ENCODE results near the gene RSPH3.
"Not testable (repeated sequence)": the region's sequence is repeated elsewhere in the genome, so short reads cannot be mapped to it uniquely, and the experiment has no call there.

Gene RSPH3, protein sequence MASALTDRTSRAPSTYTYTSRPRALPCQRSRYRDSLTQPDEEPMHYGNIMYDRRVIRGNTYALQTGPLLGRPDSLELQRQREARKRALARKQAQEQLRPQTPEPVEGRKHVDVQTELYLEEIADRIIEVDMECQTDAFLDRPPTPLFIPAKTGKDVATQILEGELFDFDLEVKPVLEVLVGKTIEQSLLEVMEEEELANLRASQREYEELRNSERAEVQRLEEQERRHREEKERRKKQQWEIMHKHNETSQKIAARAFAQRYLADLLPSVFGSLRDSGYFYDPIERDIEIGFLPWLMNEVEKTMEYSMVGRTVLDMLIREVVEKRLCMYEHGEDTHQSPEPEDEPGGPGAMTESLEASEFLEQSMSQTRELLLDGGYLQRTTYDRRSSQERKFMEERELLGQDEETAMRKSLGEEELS

DNA sequence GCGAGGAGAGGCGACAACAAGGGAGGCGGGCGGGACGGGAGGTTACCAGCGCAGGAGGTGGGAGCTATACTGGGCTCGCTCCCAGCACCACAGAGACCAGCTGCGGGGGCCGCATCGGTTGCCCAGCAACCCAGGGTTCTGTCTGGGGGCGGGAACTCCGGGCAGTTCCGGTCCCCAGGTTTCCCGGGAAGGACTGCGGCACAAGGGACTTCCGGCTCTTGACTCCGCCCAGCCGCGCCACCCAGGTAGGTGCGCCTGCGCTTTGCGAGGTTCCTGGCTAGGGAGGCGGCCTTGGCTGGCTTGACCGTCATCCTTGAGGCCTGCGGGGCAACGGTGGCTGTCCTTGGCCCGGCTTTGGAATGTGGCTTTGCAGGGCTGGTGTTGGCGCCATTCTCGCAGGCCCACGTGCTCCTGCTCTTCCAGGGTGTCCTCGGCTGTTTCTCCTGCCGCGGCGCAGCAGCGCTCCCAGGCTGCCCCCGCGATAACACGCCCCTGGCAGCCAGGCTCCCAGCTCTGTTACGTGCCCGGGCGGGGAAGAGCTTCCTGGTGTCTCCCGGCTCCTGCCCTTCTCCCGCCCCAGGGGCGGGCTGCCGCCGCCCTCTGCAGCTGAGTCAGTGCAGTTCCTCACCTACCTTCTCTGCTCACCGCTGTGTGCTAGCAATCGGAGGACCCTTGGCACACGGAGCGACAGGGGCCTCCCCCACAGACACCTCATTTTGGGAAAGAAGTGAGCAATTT, at the start of gene RSPH3:
Gene RSPH3 (minus strand): TSS at position 537 of the 738 bp plus-strand sequence. CDS start 652 bp downstream, outside the sequence.
- peak; percentile 83 for DNase-seq (ENCODE audit: low read depth)

DNA sequence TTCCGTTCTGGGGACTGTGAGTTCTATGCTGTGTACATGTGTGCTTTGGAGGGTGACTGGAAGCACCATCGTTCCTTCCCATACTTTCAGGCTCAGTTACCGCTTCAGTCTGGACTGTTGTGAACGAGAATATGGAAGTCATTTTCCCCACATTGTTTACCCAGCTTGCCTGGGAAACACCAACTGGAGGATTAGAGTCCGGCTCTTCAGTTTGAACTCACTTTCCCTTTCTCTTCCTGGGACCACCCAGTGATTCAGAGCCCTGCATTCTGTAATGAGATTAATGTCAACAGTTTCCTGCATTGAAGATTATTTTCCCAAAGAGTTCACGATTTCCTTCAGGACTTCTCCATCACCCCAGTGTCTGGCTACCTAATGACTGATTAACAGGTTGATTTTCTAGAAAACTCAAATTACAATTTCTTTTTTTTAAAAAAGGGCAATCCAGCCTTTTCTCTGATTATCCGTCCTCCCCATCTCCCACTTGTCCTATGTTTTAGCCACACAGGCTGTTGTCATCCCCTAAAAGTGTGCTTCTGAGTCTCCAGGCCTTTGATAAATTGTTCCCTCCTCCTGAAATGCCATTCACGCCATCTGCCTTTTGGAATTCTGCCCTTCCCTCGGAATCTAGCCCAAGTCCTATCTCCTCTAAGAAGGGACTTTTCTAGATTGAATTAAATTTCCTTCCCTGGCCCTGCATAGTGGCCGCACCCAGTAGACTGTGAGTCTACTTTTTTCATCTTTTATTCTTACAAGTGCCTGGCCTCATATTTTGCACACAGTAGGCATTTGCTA, 48.1 kb upstream of the RSPH3 start:
- no peak for DNase-seq (ENCODE audit: low read depth)

DNA sequence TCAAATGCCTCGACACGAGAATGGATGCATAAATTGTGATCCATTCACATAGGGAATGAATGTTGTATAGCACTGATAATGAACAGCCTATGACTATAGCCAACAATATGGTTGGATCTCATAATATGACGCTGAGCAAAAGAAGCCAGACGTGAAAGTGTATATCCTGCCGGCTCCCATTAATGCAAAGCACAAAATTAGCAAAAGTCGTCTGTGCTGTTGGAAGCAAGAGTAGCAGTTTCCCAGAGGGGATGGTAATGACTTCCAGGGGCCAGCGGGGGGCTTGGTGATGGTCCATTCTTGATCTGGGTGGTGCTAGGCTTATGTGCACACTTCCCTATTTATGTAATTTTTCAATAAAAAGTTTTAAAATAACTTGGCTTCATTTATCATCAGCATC, 45.8 kb upstream of the RSPH3 start:
- DNase-seq (ENCODE audit: low read depth) = no peak

DNA sequence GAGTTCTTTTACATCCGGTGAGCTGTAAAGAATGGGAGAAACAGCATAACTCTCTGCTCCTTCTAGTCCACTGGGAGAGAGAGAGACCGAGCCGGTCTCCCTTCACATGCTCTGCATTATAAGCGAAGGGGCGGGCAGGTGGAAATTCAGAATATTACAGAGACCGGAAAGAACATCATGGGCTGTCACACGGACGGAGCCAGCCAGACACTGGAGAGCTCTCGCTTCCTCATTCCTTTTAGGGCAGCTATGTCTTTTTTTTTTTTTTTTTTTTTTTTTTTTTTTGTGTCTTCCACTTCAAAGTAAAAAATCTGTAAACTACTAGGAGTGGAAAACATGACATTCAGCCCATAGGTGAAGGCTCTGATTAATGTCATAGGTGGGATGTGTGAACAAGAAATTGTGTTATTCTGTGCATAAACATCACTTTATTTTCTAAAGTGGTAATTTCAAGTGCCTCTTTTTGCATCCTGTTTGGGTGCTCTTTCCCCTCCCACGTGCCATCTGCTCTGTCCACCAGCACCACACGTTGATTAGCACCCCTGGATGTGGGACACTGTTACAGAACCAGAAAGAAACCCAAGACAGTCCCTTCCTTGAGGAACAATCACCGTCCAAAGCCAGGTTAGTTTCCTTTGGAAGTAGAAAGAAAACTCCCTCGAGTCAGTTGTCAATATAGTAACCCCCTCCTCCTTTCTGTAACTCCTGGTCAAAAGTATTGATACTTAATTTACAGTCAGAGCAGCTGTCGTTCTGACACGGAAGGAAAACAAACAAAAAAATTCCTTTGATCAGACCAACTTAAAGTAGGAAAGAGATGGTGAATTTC, 45.1 kb upstream of the RSPH3 start, which contains the start of gene TAGAP:
Gene TAGAP (minus strand): TSS at position 93 of the 829 bp plus-strand sequence. CDS start 845 bp downstream, outside the sequence.
- DNase-seq (ENCODE audit: low read depth) = peak; percentile 54

DNA sequence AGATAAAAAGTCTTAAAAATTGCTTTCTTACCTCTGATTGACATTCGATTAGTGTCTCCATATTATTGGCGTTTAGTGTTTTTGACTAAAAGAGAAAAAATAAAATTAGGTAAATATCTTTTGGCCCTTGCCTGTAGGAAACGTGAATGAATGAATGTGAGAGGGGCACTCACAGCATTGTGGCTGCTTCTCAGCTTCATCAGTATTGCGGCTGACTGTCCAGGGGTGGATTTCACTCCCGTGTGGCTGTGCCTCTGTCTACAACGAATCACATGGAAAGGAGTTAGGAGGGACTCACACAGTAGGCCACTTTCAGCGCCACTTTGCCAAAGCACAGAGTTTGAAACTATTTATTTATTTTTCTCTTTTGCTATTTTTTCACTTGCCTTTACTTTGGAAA, 43.9 kb upstream of the RSPH3 start:
- no peak for DNase-seq (ENCODE audit: low read depth)

DNA sequence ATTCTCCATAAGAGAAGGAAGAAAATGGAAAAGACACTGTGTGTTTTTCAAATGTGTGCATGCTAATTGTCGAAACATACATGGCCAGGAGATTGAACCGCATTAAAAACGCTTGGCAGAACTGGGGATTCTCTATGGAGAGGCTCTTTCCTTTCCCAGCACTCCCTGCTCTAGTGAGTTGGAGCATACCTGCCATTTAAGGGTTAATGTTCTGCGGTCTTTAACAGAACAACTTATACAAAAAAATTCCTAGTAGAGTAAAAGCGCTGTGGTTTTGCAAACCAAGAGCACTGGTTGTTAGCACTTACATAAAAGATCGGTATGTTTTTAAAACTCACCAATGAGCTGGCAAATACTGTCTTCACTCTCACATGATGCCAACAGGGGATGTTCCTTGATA, 43.2 kb upstream of the RSPH3 start:
- DNase-seq (ENCODE audit: low read depth) = no peak

DNA sequence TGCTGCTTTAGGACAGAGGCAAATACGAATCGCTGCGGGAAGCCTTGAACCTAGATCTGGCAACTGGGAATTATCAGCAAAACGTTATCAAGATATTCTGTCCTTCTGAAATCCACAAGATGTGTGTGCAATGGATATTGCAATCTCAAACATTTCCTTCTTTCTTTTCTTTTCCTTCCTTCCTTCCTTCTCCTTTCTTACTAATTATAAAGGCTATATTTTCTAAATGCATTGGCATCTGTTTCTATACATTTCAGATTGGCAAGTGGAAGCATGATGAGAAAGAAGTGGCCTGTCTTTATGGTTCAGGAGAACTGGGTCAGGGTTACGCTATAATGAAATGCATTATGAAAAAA, 42.8 kb upstream of the RSPH3 start:
- DNase-seq (ENCODE audit: low read depth) = no peak

DNA sequence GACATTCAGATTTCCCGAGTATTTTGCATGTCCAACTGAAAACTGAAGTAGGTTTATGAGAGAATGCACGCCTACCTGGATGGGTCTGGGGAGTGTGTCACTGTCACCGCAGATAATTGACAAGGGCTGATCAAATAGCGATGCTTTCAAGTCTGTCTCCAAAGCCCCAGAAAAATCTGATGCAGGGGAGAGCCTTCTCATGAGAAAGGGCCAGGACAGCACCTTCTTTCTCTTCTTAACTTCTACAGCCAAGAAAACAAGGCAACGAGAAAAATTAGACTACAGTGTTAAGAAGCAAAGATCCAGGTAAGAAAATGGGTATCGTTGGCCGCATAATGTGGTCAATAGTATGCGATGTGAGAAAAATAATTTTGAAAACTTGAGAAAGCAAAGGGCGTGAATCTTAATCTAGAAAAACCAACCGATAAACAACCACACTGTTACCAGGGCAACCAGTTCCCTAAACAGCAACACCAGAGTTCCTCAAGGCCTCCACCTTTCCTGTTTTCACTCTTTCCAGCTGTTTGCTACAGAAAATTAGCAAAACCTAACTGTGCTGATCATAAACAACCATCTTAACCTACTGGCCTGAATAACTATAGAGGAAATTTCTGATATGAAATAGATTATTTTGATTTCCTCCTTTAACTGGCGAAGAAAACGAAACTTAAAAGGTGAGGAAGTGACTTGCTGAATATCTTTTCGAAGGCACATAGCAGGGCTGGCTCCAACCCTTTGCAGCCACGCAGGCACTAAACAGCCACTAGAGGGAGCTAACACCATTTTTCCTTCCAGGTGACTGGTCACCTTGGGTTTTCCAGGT, 42.2 kb upstream of the RSPH3 start:
- DNase-seq (ENCODE audit: low read depth) = no peak

DNA sequence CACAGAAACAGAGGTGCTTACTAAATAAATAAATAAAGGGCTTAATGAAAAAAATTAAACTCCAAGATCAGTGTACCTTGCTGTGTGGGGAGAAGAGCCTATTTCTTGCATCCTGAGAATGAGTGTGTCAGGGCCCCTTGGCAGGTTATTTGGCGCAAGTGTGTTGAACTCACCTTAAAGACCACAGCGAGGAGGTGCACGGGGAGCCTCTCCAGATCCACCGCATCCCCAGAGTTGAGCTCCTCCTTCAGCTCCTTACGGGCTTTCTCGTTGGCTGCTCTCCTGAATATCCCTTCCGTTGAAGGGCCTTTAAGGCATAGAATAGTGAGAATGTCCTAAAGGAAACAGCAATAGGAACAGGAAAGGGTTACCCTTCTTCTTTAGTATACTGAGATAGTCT, 41.2 kb upstream of the RSPH3 start:
- DNase-seq (ENCODE audit: low read depth) = no peak

DNA sequence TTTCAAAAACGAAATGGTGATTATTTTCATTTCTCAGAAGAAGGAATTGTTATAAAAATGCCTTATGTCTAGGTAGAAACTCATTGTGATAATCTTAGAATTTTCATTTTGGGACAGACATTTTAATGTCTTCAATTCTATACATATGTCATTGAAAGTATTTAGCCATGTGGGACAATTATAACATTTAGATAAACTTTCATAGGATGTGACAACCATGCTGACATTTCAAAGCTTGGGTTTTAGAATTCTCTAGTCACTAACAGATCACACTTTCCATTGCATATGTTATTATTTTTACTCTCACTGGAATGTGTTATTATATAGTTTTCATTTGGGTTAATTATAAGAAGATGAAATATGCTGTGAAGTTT, 39.9 kb upstream of the RSPH3 start:
- DNase-seq (ENCODE audit: low read depth) = no peak

DNA sequence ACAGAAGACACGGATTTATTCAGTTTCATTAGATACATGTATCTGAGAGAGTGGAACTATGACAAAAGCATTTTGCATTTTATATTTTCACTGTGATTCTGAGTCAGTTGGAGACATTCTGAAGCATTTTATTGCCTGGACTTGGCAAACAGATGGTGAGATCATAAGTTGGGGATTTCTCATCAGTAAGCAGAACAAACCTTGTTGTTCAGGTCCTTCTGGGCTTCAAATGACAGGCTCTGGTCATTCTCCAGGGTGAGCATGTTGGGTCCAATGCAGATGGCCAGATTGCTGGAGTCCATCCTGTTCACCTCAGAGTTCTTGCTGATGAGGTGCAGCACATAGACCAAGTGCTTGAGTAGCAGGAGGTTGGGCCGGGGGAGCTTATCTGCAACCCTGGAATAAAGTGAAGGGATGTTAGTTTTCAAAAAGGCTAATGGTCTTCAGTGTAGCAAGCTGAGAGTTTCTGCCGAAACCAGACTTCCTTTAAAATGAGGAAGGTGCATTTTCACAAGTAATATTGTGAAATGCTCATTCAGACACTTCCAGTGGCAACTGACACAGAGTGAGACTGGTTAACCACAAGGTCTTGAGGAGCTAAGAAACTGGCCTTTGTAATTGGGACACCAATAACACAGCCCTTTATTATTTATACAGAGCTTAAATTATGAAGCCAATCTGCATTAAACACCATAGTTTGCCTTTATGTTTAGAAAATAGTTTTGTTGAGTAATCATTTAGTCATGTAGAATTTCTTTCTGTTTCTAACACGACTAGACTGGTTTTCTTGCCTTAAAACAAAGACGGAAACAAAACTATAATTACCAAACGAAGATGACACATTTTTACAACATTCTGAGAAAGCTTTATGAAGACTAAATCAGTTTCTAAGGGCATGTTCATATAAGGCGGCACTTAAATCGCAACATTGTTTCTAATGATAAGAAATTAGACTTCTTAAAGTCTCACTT, 39.2 kb upstream of the RSPH3 start:
- no peak for DNase-seq (ENCODE audit: low read depth)

DNA sequence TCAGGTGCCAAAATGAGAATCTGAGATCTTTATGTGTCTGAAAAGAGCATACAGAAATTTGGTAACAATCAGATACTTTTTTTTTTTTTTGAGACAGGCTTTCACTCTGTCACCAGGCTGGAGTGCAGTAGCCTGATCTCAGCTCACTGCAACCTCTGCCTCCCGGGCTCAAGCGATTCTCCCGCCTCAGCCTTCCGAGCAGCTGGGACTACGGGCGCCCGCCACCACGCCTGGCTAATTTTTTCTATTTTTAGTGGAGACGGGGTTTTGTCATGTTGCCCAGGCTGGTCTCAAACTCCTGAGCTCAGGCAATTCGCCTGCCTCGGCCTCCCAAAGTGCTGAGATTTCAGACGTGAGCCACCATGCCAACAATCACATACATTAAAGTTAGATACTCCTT, 38.3 kb upstream of the RSPH3 start:
- DNase-seq (ENCODE audit: low read depth) = not testable (repeated sequence)

DNA sequence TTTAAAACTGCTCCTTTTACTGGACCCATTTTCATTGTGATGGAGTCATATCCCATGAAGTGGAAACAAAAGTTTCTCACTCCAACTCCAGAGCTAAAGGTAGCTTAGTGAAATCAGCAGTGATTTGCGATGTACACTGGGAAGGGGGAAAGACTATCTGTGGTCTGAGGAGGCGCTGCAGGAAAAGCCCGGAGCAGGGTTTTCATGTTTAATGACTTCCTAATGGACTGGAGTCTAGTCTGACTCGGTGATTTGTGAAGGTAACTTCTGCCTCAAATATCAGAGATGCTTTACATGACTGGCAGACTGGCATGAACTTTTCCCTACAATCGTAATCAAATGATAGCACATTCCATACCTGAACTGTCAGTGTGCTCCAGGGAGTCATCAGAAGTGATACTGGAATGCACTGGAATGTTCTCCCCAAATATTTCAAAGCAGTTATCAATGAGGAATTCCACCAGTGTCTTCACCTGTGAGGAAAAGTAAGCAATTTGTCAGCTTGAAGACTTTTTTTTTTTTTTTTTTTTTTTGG, 37.8 kb upstream of the RSPH3 start:
- DNase-seq (ENCODE audit: low read depth) = no peak

DNA sequence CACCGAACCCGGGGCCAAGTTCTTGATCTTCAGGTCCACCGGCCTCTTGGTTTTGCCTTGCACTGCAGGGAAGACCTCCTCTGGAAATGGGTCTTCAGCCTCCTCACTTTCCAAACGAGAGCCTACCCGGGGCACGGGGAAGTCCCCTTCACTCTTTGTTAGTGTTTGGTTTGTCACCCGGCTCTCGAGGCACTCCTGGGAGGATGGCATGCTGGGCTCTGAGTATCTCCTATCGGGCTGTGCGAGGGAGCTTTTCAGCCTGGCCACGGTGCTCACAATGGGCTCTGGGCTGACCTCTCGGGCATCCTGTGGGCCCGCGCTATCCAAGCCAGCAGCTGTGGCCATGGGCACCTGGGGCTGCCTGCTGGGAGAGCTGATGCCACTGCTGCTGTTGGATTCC, 36.7 kb upstream of the RSPH3 start:
- DNase-seq (ENCODE audit: low read depth) = no peak

DNA sequence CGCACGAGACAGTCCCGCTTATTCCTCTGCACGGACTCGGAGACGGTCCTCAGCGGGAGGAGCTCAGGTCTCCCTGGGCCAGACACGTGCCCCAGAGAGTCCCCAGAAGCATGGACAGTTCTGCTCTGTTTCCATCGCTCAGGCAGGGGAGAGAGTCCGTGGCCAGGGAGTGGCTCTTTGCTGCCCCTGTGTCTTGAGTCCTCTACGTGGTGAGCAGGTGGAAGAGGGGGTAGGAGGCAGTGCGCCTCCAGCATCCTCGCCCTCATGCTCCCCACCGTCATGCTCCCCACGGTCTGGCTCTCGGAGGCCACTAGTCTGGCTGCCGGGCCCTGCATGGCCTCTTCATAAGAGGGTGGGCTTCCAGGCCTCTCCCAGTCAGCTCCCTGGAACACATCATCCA, 35.9 kb upstream of the RSPH3 start:
- DNase-seq (ENCODE audit: low read depth) = no peak

DNA sequence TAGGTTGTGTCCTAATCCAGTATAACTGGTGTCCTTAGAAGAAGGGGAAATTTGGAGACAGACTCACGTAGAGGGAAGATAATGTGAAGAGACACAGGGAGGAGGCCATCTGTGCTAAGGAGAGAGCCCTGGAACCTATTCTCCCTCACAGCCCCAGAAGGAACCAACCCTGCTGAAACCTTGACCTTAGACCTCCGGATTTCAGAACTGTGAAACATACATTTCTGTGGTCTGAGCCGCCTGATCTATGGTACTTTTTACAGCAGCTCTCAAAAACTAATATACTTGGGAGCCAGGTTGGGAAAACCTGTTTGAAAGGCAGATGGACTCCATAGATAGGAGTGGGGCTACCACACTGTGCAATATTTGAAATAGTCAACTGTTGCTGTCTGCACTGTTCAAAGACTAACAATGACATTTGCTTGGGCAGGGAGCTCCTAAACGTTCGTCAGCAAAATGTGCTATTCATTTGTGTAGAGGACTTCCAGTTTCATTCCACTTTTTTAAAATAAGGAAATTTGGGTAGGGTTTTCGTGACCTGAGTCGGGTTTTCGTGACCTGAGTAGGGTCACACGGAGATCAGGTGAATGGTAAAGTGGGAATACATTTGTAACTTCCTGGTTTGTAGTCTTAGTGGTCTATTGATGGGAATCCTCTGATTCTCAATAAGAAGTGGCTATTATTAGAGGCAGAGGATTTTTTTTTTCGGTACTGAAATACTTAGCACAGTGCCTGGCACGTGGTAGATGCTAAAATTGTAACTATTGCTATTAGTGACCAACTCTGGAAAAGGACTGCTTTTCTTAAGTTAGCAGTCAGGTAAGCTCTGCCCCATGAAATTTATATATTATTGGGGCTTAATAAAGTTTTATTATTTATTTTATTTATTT, 33.4 kb upstream of the RSPH3 start:
- DNase-seq (ENCODE audit: low read depth) = no peak

DNA sequence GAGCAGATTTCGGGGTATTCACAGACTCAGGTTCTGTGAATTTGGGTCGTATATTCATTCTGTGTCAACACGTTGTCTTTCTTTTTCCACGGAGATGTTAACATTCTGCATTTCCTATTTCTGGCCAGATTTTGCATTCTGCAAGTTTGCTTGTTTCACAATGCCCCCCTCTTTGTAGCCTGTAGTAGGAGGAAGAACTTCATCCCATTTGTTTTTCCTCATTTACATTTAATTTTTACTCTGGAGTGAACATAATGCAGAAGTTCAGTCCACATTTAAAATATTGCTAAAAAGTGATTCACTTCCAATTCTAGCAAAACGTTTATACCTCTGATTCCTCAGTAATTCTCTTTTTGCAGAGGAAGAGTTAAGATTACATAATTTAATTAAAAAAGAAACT, 31.8 kb upstream of the RSPH3 start:
- DNase-seq (ENCODE audit: low read depth) = no peak

DNA sequence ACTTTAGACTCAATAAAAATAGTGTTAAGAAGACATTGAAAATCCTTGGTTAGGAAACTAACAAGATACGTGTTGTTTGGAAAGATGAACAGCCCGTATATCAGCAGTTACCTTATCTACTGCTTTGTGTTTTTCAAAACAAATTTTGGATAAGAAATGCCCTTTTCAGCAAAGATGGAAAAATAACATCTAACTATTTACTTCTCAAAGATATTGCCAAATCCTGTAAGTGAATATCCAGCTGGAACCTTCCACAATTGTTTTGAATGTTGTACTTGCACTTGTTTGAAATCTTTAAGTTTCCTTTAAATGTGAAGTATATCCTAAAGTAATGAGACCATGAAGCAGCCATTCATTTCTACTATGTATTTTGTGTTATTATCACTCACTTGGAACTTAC, 30.2 kb upstream of the RSPH3 start:
- no peak for DNase-seq (ENCODE audit: low read depth)
